Stimulated activated naive B cell treated with anti-CD40 and anti-IgM and Interleukin-4, amounts not matched to agents 10 μg/mL and 1 μg/mL and 100 μg/mL, for 72 hours (primary cell): ENCODE data around the gene PHC1.
"Not testable (repeated sequence)": the region's sequence is repeated elsewhere in the genome, so short reads cannot be mapped to it uniquely, and the experiment has no call there.

ENCODE experiments used
- ATAC-seq, 2 donors: fragments of 150-1000 bp; cut with Tn5 transposase; replicated peaks; 2 replicates each; pipeline ENCODE4 v1.10.0; 2021; ENCODE audit warnings: moderate library complexity in 1 of 2
- DNase-seq: peaks from one replicate; pipeline ENCODE4 v3.0.0; 2021
- H3K27ac Mint-ChIP-seq: one replicate; pipeline ENCODE4 v1.8.0; 2022; ENCODE audit warnings: mild to moderate bottlenecking, mixed read lengths
- H3K27me3 Mint-ChIP-seq, 2 donors: one replicate each; pipeline ENCODE4 v1.8.0; 2022; ENCODE audit warnings: mixed read lengths in 2 of 2
- H3K36me3 Mint-ChIP-seq, 2 donors: one replicate each; pipeline ENCODE4 v1.8.0; 2022; ENCODE audit warnings: mixed read lengths in 2 of 2, mild to moderate bottlenecking in 1 of 2
- H3K4me1 Mint-ChIP-seq, 2 donors: one replicate each; pipeline ENCODE4 v1.8.0; 2022; ENCODE audit warnings: mixed read lengths in 2 of 2, mild to moderate bottlenecking in 1 of 2
- H3K4me3 Mint-ChIP-seq, 2 donors: one replicate each; pipeline ENCODE4 v1.8.0; 2022; ENCODE audit warnings: mild to moderate bottlenecking in 2 of 2, mixed read lengths in 2 of 2, moderate library complexity in 1 of 2
- H3K9me3 Mint-ChIP-seq, 2 donors: one replicate each; pipeline ENCODE4 v1.8.0; 2022; ENCODE audit warnings: mixed read lengths in 2 of 2, mild to moderate bottlenecking in 1 of 2

Gene PHC1

DNA sequence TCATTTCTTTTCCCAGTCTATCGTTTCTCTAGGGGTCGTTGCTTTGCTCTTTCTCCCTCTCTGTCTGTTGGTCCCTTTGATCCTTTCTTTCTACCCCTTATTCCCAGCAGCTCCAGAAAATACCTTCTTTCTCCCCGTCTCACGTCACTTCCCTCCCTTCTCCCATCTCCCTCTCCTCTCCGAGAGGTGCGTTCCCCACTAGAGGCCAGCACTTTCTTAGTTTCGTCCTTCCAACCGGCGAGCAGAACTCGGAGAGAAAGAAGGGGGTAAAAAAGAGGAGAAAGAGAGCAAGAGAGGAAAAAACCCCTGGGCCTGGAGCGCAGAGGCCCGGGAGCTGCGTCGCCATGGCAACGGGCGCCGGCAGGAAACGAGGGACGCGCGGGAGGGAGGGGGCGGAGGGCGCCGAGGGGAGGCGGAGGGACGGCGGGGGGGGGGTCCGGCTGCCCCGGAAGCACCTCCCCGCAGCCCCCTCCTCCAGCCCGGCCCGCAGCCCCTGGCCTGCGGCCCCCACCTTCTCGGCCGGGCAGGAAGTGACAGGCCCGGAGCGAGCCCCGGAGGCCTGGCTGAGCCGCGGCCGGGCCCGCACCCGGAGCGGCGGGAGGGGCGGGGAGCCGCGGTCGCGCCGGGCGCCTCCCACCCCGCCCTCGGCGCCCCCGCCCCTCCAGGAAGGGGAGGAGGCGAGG, at the start of gene PHC1:
PHC1 (plus strand) TSS at position 477 of the 683 bp plus-strand sequence. CDS start 3,169 bp downstream, outside the sequence.
- ATAC-seq (peak; percentile 82 to 83), DNase-seq (peak; percentile 53)
- Mint-ChIP-seq H3K4me3 (peak within 1 kb of the TSS; percentile 89 to 92), H3K27ac (peak within 1 kb of the TSS; percentile 94), H3K4me1 (peaks cover 9 to 17% of the 10 kb centered on the region in 2 donors)
- not testable (repeated sequence) for H3K36me3 Mint-ChIP-seq, H3K27me3 Mint-ChIP-seq, H3K9me3 Mint-ChIP-seq

DNA sequence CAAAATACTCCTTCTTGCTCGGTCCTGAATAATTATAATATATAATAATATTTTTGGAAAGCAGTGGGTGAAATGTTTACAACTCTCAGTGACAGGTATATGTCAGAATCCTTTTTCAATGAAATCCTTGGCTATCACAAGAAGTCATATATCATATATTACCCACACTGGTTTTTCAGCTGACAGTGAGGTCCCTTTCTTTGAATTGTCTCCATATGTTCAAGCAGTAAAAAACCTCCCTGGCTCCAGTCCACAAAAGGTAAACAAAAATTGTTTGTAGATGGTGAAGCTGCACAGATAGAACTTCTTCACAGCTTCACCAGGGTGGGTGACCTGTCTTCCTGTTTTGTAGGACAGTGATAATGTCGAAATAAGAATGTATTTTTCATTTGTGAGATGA, 47.9 kb upstream of the PHC1 start:
- no peaks in the 10 kb centered on the region for H3K27me3 Mint-ChIP-seq
- no peaks in the 10 kb centered on the region for H3K9me3 Mint-ChIP-seq
- H3K36me3 Mint-ChIP-seq, result no peaks in the 10 kb centered on the region
- ATAC-seq (no peak), DNase-seq (no peak)
- H3K4me1 Mint-ChIP-seq, result no peaks in the 10 kb centered on the region
- no peak overlapping the region for H3K27ac Mint-ChIP-seq
- no peak overlapping the region for H3K4me3 Mint-ChIP-seq

DNA sequence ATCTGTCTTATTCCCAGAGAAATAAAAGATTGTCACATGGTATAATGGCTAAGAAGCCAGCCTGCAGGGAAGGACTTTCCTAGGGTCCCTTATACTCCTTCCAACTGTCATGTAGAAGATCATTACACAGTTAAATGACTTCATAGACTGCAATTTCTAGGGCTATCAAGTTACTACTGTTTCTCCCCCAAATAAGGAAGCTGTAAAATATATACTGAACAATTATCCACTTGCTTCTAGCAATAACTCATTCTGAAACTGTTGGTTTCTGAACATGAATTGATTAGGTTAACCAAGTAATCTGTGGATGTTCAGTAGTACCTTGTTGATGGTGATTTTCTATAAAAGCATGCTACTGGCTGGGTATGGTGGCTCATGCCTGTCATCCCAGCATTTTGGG, 47.3 kb upstream of the PHC1 start:
- Mint-ChIP-seq H3K9me3 (no peaks in the 10 kb centered on the region), H3K4me3 (no peak overlapping the region), H3K27me3 (no peaks in the 10 kb centered on the region), H3K4me1 (no peaks in the 10 kb centered on the region), H3K36me3 (no peaks in the 10 kb centered on the region), H3K27ac (no peak overlapping the region)
- ATAC-seq (no peak), DNase-seq (no peak)

- Mint-ChIP-seq H3K4me3 (no peak overlapping the region), H3K27me3 (no peaks in the 10 kb centered on the region), H3K36me3 (no peaks in the 10 kb centered on the region), H3K9me3 (no peaks in the 10 kb centered on the region), H3K4me1 (no peaks in the 10 kb centered on the region), H3K27ac (no peak overlapping the region)
- ATAC-seq (no peak), DNase-seq (no peak)
Measured at GRCh38 chr12:8867786-8868185, 46.5 kb upstream of the PHC1 start.

DNA sequence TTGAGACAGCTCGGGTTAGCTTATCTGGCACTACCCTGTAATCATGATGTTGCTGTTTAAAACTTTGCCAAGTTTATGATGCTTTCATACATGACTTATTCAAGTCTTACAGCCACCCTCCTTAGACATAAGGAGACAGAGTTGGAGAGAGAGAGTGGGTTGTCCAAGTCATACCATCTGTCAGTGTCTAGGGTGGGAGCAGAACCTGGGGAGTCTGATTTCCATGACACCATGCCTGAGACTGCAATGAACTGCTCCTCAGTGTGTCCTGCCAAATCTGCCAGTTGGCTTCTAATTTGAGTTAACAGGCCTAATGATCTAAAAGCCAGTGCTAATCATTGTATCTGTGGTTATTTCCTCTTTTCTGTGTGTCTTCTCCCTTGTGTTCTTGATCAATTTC, 43.7 kb upstream of the PHC1 start:
- ATAC-seq, result no peak
- H3K27ac Mint-ChIP-seq, result no peak overlapping the region
- H3K27me3 Mint-ChIP-seq, result no peaks in the 10 kb centered on the region

GRCh38 chr12:8871068-8871467, 43.2 kb upstream of the PHC1 start:
- H3K9me3 Mint-ChIP-seq, result no peaks in the 10 kb centered on the region
- ATAC-seq (no peak), DNase-seq (no peak)
- H3K27me3 Mint-ChIP-seq, result no peaks in the 10 kb centered on the region
- H3K4me3 Mint-ChIP-seq, result no peak overlapping the region
- no peaks in the 10 kb centered on the region for H3K36me3 Mint-ChIP-seq
- H3K27ac Mint-ChIP-seq, result no peak overlapping the region
- no peaks in the 10 kb centered on the region for H3K4me1 Mint-ChIP-seq

More for the DNA sequence above, 43.7 kb upstream of the PHC1 start:
- H3K4me3 Mint-ChIP-seq, result no peak overlapping the region
- no peaks in the 10 kb centered on the region for H3K4me1 Mint-ChIP-seq
- no peak for DNase-seq
- H3K36me3 Mint-ChIP-seq, result no peaks in the 10 kb centered on the region
- H3K9me3 Mint-ChIP-seq, result no peaks in the 10 kb centered on the region

- Mint-ChIP-seq H3K4me3 (no peak overlapping the region), H3K36me3 (no peaks in the 10 kb centered on the region), H3K4me1 (peaks cover 0 to 5% of the 10 kb centered on the region in 2 donors), H3K27ac (no peak overlapping the region), H3K27me3 (no peaks in the 10 kb centered on the region), H3K9me3 (no peaks in the 10 kb centered on the region)
- DNase-seq, result no peak
- no peak for ATAC-seq
Measured at GRCh38 chr12:8876887-8877286, 37.4 kb upstream of the PHC1 start.

DNA sequence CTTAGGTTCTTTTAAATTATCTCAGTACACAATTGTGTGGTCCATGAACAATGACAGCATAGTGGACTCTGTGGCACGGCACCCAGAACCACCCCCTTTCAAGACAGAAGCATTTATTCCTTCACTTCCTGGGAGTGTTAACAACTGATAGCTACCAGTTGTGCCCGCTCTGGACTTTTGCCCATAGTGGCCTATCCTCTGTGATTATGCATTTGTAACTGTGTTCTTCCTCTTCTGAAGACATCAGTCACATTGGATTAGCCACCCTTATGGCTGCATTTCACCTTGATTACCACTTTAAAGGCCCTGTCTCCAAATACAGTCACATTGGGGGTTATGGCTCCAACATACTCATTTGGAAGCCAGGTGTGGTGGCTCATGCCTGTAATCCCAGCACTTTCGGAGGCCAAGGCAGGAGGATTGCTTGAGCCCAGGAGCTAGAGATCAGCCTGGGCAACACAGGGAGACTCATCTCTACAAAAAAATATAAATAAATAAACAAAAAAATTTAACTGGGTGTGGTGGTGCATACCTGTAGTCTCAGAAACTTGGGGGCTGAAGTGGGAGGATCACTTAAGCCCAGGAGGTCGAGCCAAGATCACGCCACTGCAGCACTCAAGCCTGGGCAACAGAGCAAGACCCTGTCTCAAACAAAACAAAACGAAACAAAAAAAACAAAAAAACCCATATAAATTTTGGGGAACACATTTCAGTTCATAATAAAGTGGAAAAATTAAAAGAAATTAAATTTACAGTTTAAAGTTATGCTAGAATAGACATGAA, 27.6 kb upstream of the PHC1 start:
- Mint-ChIP-seq H3K27ac (no peak overlapping the region), H3K36me3 (no peaks in the 10 kb centered on the region), H3K9me3 (no peaks in the 10 kb centered on the region), H3K4me1 (peaks cover 5 to 12% of the 10 kb centered on the region in 2 donors), H3K27me3 (peaks cover 0 to 5% of the 10 kb centered on the region in 2 donors), H3K4me3 (no peak overlapping the region)
- DNase-seq, result no peak
- no peak for ATAC-seq

GRCh38 chr12:8887285-8887715, 27.0 kb upstream of the PHC1 start:
- ATAC-seq (no peak), DNase-seq (no peak)
- H3K4me3 Mint-ChIP-seq, result no peak overlapping the region
- H3K9me3 Mint-ChIP-seq, result no peaks in the 10 kb centered on the region
- H3K27me3 Mint-ChIP-seq, result peaks cover 0 to 5% of the 10 kb centered on the region in 2 donors
- H3K4me1 Mint-ChIP-seq, result peaks cover 5 to 12% of the 10 kb centered on the region in 2 donors
- H3K27ac Mint-ChIP-seq, result no peak overlapping the region
- no peaks in the 10 kb centered on the region for H3K36me3 Mint-ChIP-seq

DNA sequence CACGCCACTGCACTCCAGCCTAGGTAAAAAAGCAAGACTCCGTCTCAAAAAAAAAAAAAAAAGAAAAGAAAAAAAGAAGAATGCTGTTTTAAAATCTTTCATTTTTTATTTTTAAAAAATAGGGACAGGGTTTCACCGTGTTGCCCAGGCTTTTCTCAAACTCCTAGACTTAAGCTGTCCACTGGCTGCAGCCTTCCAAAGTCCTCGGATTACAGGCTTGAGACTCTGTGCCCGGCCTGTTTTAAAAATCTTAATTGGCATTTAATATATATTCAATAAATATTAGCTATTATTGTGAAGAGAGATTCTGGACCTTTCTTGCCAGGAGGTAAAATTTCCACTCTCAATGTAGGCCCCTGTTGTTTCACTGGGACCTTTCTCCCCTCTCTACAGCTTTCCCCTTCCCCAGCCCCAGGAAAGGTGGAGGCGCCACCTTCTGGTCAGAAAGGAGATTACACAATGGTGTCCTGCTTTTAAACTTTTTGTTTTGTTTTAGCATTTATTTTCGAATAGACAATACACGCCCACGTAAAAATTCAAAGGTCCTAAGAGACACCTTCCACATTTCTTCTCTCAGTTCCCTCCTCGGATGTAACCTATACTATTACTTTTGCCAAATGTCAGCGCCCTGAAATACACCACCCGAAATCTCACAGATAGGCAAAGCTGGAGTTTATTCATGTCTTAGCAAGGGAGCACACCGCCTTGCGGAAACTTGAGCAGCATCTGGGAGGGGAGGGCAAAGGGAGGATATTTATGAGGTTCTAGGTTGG, 23.8 kb upstream of the PHC1 start:
- H3K36me3 Mint-ChIP-seq, result no peaks in the 10 kb centered on the region
- H3K27me3 Mint-ChIP-seq, result no peaks in the 10 kb centered on the region
- H3K27ac Mint-ChIP-seq, result peak overlapping the region; percentile 84
- peak overlapping the region; percentile 80 to 83 for H3K4me3 Mint-ChIP-seq
- ATAC-seq, result peak; percentile 84 to 87
- DNase-seq, result peak; percentile 61
- H3K9me3 Mint-ChIP-seq, result peaks cover 0 to 1% of the 10 kb centered on the region in 2 donors
- peaks cover 10 to 32% of the 10 kb centered on the region in 2 donors for H3K4me1 Mint-ChIP-seq

DNA sequence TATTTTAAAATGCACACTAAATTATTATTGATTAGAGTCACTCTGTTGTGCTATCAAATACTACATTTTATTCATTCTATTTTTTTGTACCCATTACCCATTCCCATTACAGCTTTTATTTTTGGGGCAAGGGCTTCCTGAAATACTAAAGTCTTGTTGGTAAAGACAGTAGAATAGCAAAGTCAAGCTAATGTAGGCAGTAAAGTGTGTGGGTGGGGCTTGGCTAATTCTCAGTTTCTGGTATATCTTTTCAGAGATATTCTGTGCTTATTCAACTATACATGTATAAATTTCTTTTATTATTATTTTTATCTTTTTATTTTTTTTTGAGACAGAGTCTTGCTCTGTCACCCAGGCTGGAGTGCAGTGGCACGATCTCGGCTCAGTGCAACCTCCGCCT, 22.3 kb upstream of the PHC1 start:
- ATAC-seq, result no peak
- Mint-ChIP-seq H3K36me3 (no peaks in the 10 kb centered on the region), H3K4me1 (peaks cover 10 to 41% of the 10 kb centered on the region in 2 donors), H3K9me3 (peaks cover 0 to 1% of the 10 kb centered on the region in 2 donors), H3K27me3 (no peaks in the 10 kb centered on the region), H3K27ac (no peak overlapping the region), H3K4me3 (no peak overlapping the region)
- DNase-seq, result no peak

DNA sequence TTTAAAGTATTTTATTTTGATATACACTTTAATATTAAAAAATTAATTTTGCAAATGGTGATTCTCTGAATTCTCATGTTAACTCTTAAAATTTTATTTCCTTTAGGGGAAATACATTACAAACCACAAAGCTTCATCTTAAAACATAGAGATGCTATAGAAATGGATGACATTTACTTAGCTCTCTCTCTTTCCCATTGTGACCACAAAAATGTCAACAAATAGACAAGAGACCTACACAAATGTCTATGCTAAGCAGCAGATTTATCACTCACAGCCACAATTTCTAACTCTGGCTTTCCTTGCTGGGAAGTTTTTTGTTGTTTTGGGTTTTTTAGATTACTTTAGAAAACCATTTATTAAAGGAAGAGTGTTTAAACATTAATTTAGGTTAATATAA, 19.9 kb upstream of the PHC1 start:
- Mint-ChIP-seq H3K4me1 (peaks cover 23 to 58% of the 10 kb centered on the region in 2 donors), H3K9me3 (peaks cover 0 to 1% of the 10 kb centered on the region in 2 donors), H3K36me3 (no peaks in the 10 kb centered on the region), H3K27me3 (no peaks in the 10 kb centered on the region), H3K27ac (no peak overlapping the region), H3K4me3 (peak overlapping the region in 1 of 2 donors; percentile 41)
- peak; percentile 67 to 69 for ATAC-seq
- DNase-seq, result no peak

DNA sequence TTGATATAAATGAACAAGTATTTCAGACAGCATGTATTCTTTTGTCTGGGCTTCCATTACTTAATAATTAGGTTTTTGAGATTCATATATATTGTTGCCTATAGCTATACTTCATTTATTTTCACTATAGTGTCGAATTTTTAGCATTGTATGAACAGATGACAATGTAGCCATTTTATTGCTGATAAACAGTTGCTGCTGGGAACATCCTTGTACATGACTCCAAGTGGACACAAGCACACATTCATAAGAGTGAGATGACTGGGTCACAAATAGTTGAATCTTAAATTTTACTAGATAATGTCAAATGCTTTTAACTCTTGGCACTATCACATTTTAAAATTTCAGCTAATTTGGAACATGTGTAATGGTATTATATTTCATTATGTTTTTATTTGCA, 19.3 kb upstream of the PHC1 start:
- DNase-seq (no peak), ATAC-seq (no peak)
- H3K4me3 Mint-ChIP-seq, result no peak overlapping the region
- H3K36me3 Mint-ChIP-seq, result peaks cover 3 to 4% of the 10 kb centered on the region in 2 donors
- H3K27ac Mint-ChIP-seq, result no peak overlapping the region
- H3K27me3 Mint-ChIP-seq, result no peaks in the 10 kb centered on the region
- H3K4me1 Mint-ChIP-seq, result peaks cover 28 to 64% of the 10 kb centered on the region in 2 donors
- H3K9me3 Mint-ChIP-seq, result peaks cover 0 to 4% of the 10 kb centered on the region in 2 donors

- DNase-seq, result no peak
- peaks cover 0 to 9% of the 10 kb centered on the region in 2 donors for H3K9me3 Mint-ChIP-seq
- no peak overlapping the region for H3K4me3 Mint-ChIP-seq
- no peak overlapping the region for H3K27ac Mint-ChIP-seq
- H3K36me3 Mint-ChIP-seq, result peaks cover 12 to 14% of the 10 kb centered on the region in 2 donors
- H3K27me3 Mint-ChIP-seq, result no peaks in the 10 kb centered on the region
- ATAC-seq, result peak; percentile 39 to 58
- H3K4me1 Mint-ChIP-seq, result peaks cover 25 to 57% of the 10 kb centered on the region in 2 donors
Measured at GRCh38 chr12:8897081-8897480, 17.2 kb upstream of the PHC1 start.
